GM12878 (cell line): ENCODE measurements around the gene GATA2. TPM values are rescaled to one million over a fixed set of nuclear protein-coding genes. Genes with fewer than 3 reads are reported as not detected.

ENCODE experiments used
- ATAC-seq: fragments of 200-7000 bp; cut with Tn5 transposase; 3 replicates; pipeline ENCODE4 v1.9.1; 2020; ENCODE audit warnings: mild to moderate bottlenecking, moderate library complexity
- BruUV-seq: library from RNA; stranded (reverse); fragments of 400-500 nt; replicated peaks from 2 replicates; lab custom pipeline; 2021; lab: Mats Ljungman, UMichigan
- CTCF ChIA-PET: fragments of 300-600 bp; sonication (Branson Sonifier 250); formaldehyde crosslinking; extraction: SDS; loops from one replicate; lab custom pipeline; 2021; ENCODE audit warnings: inconsistent platforms; lab: Yijun Ruan, JAX
- POLR2A ChIA-PET: fragments of 350-600 bp; formaldehyde crosslinking; extraction: SDS; loops from one replicate; lab custom pipeline; 2021; ENCODE audit warnings: inconsistent platforms; lab: Charles Lee
- RAD21 ChIA-PET: fragments of 300-600 bp; sonication (Branson Sonifier 250); formaldehyde crosslinking; loops from one replicate; lab custom pipeline; 2023; ENCODE audit warnings: antibody characterized with exemption; ENCODE audit not compliant: unreplicated experiment; lab: Charles Lee
- SMC1A ChIA-PET: fragments of 300-600 bp; sonication (Branson Sonifier 250); formaldehyde crosslinking; loops from one replicate; lab custom pipeline; 2023; ENCODE audit not compliant: unreplicated experiment, uncharacterized antibody; lab: Charles Lee
- DNase-seq: peaks from one replicate; pipeline ENCODE4 v3.0.0-alpha.2; 2011; ENCODE audit warnings: low read depth, low spot score
- FAIRE-seq: peaks from 3 replicates; lab custom pipeline; 2011; peaks lifted over from hg19 to GRCh38; lab: Jason Lieb, UNC
- H2AFZ ChIP-seq: 2 replicates; pipeline ENCODE4 v1.6.0; 2011; ENCODE audit warnings: low read depth, low read length, control low read depth; ENCODE audit not compliant: control insufficient read depth
- H3K27ac ChIP-seq: 2 replicates; pipeline ENCODE4 v1.5.1; 2011; ENCODE audit warnings: control low read depth; ENCODE audit not compliant: control insufficient read depth, insufficient read depth
- H3K27me3 ChIP-seq, 2 experiments: replicated peaks in 1 of 2; 2 replicates each; pipeline versions ENCODE4 v1.6.0 to v1.6.1; 2011; ENCODE audit warnings: low read length in 1 of 2; ENCODE audit not compliant: control insufficient read depth in 2 of 2, insufficient read depth in 2 of 2
- H3K36me3 ChIP-seq, 2 experiments: 2 replicates each; pipeline ENCODE4 v1.5.1; 2011; ENCODE audit warnings: low read length in 1 of 2; ENCODE audit not compliant: control insufficient read depth in 2 of 2, insufficient read depth in 2 of 2
- H3K4me1 ChIP-seq: 2 replicates; pipeline ENCODE4 v1.6.1; 2011; ENCODE audit warnings: mild to moderate bottlenecking, low read length, moderate library complexity, mixed read lengths; ENCODE audit not compliant: control insufficient read depth, insufficient read depth
- H3K4me2 ChIP-seq: 2 replicates; pipeline ENCODE4 v1.6.0; 2011; ENCODE audit warnings: control low read depth; ENCODE audit not compliant: control insufficient read depth, insufficient read depth
- H3K4me3 ChIP-seq: fragments of 200-600 bp; sonication (generic); 2 replicates; pipeline ENCODE4 v1.5.1; 2016
- H3K79me2 ChIP-seq: 2 replicates; pipeline ENCODE4 v1.6.0; 2011; ENCODE audit warnings: low read length; ENCODE audit not compliant: control insufficient read depth, insufficient read depth
- H3K9ac ChIP-seq: 2 replicates; pipeline ENCODE4 v1.8.0; 2011; ENCODE audit warnings: low read length, control low read depth, mixed read lengths; ENCODE audit not compliant: control insufficient read depth, insufficient read depth
- H3K9me3 ChIP-seq: replicated peaks from 3 replicates; pipeline ENCODE4 v1.5.1; 2011; ENCODE audit warnings: mild to moderate bottlenecking, low read length; ENCODE audit not compliant: control insufficient read depth, insufficient read depth
- H4K20me1 ChIP-seq: 2 replicates; pipeline ENCODE4 v1.6.0; 2011; ENCODE audit not compliant: control insufficient read depth, insufficient read depth
- ATF7 ChIP-seq: fragments of 450-650 bp; IDR thresholded peaks from 2 replicates; pipeline ENCODE4 v1.6.1; 2016; ENCODE audit warnings: low read depth, mild to moderate bottlenecking
- CREM ChIP-seq: IDR thresholded peaks from 2 replicates; pipeline ENCODE4 v1.6.1; 2014; ENCODE audit warnings: antibody characterized with exemption, low read depth
- EED ChIP-seq: sonication (generic); IDR thresholded peaks from 2 replicates; pipeline ENCODE4 v1.6.1; 2016; ENCODE audit warnings: antibody characterized with exemption, low read depth
- FOXK2 ChIP-seq: fragments of 450-650 bp; IDR thresholded peaks from 2 replicates; pipeline ENCODE4 v1.6.1; 2017; ENCODE audit warnings: mild to moderate bottlenecking, moderate library complexity
- IKZF1 ChIP-seq: fragments of 450-650 bp; conservative IDR thresholded peaks from 2 replicates; pipeline ENCODE4 v1.6.1; 2017; ENCODE audit warnings: antibody characterized with exemption, mild to moderate bottlenecking
- NFYA ChIP-seq: IDR thresholded peaks from 2 replicates; pipeline ENCODE4 v1.6.1; 2011; ENCODE audit warnings: low read depth, mild to moderate bottlenecking, low read length, improper control_type of control experiment, borderline replicate concordance
- POU2F2 ChIP-seq: IDR thresholded peaks from 3 replicates; pipeline ENCODE4 v1.6.1; 2011; ENCODE audit warnings: low read depth, mild to moderate bottlenecking, low read length, borderline replicate concordance
- REST ChIP-seq: IDR thresholded peaks from 2 replicates; pipeline ENCODE4 v1.6.1; 2012; ENCODE audit warnings: mild to moderate bottlenecking, low read depth, low read length
- SMARCA5 ChIP-seq: fragments of 450-650 bp; IDR thresholded peaks from 2 replicates; pipeline ENCODE4 v1.6.1; 2017; ENCODE audit warnings: mild to moderate bottlenecking
- TAF1 ChIP-seq: IDR thresholded peaks from 2 replicates; pipeline ENCODE4 v1.6.1; 2011; ENCODE audit warnings: mild to moderate bottlenecking, low read depth, low read length, borderline replicate concordance
- ZZZ3 ChIP-seq: IDR thresholded peaks from 2 replicates; pipeline ENCODE4 v1.6.1; 2011; ENCODE audit warnings: low read depth; ENCODE audit not compliant: control insufficient read depth, insufficient read length
- WGBS: methylation state at CpG from one replicate; pipeline ENCODE4 v1.1.6; 2016; ENCODE audit warnings: low lambda C conversion rate; ENCODE audit not compliant: insufficient replicate concordance, insufficient coverage; ENCODE audit errors: missing lambda C conversion rate; 5-methylcytosine and 5-hydroxymethylcytosine counted together
- in situ Hi-C: fragments of 300-500 bp; cut with MboI; formaldehyde crosslinking; loops from 9 replicates; pipeline ENCODE4 v1.14.3; 2018; ENCODE audit warnings: mixed read lengths
- intact Hi-C: fragments of 100-400 bp; cut with micrococcal nuclease; formaldehyde crosslinking; loops from one replicate; pipeline ENCODE4 v1.14.2; 2022; ENCODE audit not compliant: unreplicated experiment
- polyA plus RNA-seq, 11 experiments: library from polyadenylated mRNA; depleted of rRNA in 4 of 11; unstranded in 6 of 11; stranded (reverse) in 5 of 11; fragments of >200 nt; fragmentation: Nextera tagmentation in 4 of 11; fragmentation: Illumina TruSeq in 1 of 11; extraction: Ambion mirVana in 4 of 11; extraction: Trizol in 1 of 11; gene quantifications; 1 replicate in 1 of 11; 2 replicates in 10 of 11; pipeline versions ENCODE4 v1.2.1 to v1.2.3, GENCODE V29; 2011 to 2016; ENCODE audit warnings: inconsistent platforms in 2 of 11, missing spikeins in 2 of 11, low read depth in 1 of 11
- total RNA-seq, 4 experiments: library from RNA; depleted of rRNA in 3 of 4; stranded (reverse); fragments of >200 nt in 3 of 4; fragmentation: Illumina TruSeq in 1 of 4; extraction: Trizol in 1 of 4; gene quantifications; 2 replicates each; pipeline versions ENCODE4 v1.2.1 to v1.2.3, GENCODE V29; 2013 to 2021
- TF ChIP-seq, protein P1 (sequence below): fragments of 450-650 bp; IDR thresholded peaks from 2 replicates; pipeline ENCODE4 v1.6.1; 2017; ENCODE audit warnings: mild to moderate bottlenecking, low read depth, inconsistent platforms; ENCODE audit not compliant: poor library complexity, severe bottlenecking
- TF ChIP-seq, protein P2 (sequence below): fragments of 450-650 bp; IDR thresholded peaks from 2 replicates; pipeline ENCODE4 v1.6.1; 2017; ENCODE audit warnings: mild to moderate bottlenecking
- TF ChIP-seq, protein P3 (sequence below): fragments of 450-650 bp; IDR thresholded peaks from 2 replicates; pipeline ENCODE4 v1.6.1; 2016; ENCODE audit warnings: mild to moderate bottlenecking, moderate library complexity, borderline replicate concordance

The GATA2 gene
- total and polyA plus RNA-seq, 10 of the 15 experiments (the other 5 are each of a cell fraction or from before 2014, with no cell fraction given): 0.56 TPM; not detected in 9

DNA sequence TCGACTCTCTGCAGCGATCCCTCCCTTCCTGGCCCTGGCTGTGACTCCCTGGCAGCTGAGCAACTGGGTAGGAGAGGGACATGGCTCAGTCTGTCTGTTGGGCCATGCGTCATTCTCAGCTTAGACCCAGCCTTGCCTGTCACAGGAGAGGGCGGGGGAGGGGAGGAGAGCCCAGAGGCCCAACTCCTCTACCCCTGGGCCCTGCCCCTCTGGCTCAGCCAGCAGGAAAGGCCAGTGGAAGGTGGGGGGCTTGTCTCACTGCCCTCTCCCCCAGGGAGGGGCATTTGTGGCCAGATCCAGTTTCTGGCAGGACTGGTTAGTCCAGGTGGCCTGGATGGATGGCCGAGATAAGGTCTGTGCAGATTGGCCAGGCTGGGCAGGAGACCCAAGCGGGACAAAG lies 57.9 kb downstream of the GATA2 start:
- BruUV-seq: no TSS peak
- Histone ChIP-seq H2AFZ (no peak overlapping the region), H3K36me3 (no peaks in the 10 kb centered on the region), H3K4me3 (no peak overlapping the region), H3K9ac (no peak overlapping the region), H3K4me2 (no peak overlapping the region), H3K4me1 (no peaks in the 10 kb centered on the region), H3K9me3 (no peaks in the 10 kb centered on the region), H4K20me1 (no peaks in the 10 kb centered on the region; the same call in 1 of the 2 replicates), H3K79me2 (no peaks in the 10 kb centered on the region), H3K27me3 (peaks cover 6 to 17% of the 10 kb centered on the region in 2 experiments), H3K27ac (no peak overlapping the region)
- ChIA-PET RAD21 (no interaction called here), SMC1A (no interaction called here), CTCF (no interaction called here), POLR2A (no interaction called here)
- intact Hi-C loops: no loop called here
- WGBS: 15% methylated on average over 6 of the region's 6 CpGs
- FAIRE-seq: no peak
- DNase-seq: no peak
- in situ Hi-C loops: no loop called here
- ATAC-seq: no peak
- TF ChIP-seq, protein P1, sequence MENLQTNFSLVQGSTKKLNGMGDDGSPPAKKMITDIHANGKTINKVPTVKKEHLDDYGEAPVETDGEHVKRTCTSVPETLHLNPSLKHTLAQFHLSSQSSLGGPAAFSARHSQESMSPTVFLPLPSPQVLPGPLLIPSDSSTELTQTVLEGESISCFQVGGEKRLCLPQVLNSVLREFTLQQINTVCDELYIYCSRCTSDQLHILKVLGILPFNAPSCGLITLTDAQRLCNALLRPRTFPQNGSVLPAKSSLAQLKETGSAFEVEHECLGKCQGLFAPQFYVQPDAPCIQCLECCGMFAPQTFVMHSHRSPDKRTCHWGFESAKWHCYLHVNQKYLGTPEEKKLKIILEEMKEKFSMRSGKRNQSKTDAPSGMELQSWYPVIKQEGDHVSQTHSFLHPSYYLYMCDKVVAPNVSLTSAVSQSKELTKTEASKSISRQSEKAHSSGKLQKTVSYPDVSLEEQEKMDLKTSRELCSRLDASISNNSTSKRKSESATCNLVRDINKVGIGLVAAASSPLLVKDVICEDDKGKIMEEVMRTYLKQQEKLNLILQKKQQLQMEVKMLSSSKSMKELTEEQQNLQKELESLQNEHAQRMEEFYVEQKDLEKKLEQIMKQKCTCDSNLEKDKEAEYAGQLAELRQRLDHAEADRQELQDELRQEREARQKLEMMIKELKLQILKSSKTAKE: no peak
- TF ChIP-seq REST (no peak), POU2F2 (no peak), NFYA (no peak), EED (no peak), TAF1 (no peak), FOXK2 (no peak), SMARCA5 (no peak), ATF7 (no peak), IKZF1 (no peak), ZZZ3 (no peak), CREM (no peak)
- TF ChIP-seq, protein P2, sequence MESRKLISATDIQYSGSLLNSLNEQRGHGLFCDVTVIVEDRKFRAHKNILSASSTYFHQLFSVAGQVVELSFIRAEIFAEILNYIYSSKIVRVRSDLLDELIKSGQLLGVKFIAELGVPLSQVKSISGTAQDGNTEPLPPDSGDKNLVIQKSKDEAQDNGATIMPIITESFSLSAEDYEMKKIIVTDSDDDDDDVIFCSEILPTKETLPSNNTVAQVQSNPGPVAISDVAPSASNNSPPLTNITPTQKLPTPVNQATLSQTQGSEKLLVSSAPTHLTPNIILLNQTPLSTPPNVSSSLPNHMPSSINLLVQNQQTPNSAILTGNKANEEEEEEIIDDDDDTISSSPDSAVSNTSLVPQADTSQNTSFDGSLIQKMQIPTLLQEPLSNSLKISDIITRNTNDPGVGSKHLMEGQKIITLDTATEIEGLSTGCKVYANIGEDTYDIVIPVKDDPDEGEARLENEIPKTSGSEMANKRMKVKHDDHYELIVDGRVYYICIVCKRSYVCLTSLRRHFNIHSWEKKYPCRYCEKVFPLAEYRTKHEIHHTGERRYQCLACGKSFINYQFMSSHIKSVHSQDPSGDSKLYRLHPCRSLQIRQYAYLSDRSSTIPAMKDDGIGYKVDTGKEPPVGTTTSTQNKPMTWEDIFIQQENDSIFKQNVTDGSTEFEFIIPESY: no peak
- TF ChIP-seq, protein P3, sequence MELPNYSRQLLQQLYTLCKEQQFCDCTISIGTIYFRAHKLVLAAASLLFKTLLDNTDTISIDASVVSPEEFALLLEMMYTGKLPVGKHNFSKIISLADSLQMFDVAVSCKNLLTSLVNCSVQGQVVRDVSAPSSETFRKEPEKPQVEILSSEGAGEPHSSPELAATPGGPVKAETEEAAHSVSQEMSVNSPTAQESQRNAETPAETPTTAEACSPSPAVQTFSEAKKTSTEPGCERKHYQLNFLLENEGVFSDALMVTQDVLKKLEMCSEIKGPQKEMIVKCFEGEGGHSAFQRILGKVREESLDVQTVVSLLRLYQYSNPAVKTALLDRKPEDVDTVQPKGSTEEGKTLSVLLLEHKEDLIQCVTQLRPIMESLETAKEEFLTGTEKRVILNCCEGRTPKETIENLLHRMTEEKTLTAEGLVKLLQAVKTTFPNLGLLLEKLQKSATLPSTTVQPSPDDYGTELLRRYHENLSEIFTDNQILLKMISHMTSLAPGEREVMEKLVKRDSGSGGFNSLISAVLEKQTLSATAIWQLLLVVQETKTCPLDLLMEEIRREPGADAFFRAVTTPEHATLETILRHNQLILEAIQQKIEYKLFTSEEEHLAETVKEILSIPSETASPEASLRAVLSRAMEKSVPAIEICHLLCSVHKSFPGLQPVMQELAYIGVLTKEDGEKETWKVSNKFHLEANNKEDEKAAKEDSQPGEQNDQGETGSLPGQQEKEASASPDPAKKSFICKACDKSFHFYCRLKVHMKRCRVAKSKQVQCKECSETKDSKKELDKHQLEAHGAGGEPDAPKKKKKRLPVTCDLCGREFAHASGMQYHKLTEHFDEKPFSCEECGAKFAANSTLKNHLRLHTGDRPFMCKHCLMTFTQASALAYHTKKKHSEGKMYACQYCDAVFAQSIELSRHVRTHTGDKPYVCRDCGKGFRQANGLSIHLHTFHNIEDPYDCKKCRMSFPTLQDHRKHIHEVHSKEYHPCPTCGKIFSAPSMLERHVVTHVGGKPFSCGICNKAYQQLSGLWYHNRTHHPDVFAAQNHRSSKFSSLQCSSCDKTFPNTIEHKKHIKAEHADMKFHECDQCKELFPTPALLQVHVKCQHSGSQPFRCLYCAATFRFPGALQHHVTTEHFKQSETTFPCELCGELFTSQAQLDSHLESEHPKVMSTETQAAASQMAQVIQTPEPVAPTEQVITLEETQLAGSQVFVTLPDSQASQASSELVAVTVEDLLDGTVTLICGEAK: no peak
